Upper lobe of left lung (tissue), 4 donors: ENCODE results near the gene DYNC2LI1.

ENCODE experiments used
- POLR2AphosphoS5 ChIP-seq, 2 donors: sonication (generic); formaldehyde crosslinking; IDR thresholded peaks; one replicate each; pipeline ENCODE4 v1.5.1; 2017; ENCODE audit warnings: antibody characterized with exemption in 2 of 2
- TF ChIP-seq, protein P1 (sequence below), 6 experiments: fragments of 450-650 bp in 4 of 6; fragments of 200-600 bp in 2 of 6; sonication (generic) in 2 of 6; IDR thresholded peaks; one replicate each; pipeline ENCODE4 v1.5.1; 2016 to 2019; ENCODE audit warnings: antibody characterized with exemption in 6 of 6

DNA sequence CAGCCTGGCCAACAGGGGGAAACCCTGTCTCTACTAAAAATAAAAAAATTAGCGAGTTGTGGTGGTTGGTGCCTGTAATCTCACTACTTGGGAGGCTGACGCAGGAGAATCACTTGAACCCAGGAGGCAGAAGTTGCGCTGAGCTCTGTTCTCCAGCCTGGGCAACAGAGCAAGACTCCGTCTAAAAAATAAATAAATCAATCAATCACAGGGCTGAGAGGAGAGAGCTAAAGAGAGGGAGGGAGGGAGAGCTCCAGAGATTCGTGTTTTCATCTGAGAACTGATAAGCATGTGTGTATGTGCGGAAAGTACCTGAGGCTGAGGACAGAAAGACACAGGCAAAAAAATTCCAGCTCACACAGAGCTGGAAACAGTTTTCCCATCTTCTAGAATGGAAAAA, 37.2 kb upstream of the DYNC2LI1 start:
- TF ChIP-seq, protein P1, sequence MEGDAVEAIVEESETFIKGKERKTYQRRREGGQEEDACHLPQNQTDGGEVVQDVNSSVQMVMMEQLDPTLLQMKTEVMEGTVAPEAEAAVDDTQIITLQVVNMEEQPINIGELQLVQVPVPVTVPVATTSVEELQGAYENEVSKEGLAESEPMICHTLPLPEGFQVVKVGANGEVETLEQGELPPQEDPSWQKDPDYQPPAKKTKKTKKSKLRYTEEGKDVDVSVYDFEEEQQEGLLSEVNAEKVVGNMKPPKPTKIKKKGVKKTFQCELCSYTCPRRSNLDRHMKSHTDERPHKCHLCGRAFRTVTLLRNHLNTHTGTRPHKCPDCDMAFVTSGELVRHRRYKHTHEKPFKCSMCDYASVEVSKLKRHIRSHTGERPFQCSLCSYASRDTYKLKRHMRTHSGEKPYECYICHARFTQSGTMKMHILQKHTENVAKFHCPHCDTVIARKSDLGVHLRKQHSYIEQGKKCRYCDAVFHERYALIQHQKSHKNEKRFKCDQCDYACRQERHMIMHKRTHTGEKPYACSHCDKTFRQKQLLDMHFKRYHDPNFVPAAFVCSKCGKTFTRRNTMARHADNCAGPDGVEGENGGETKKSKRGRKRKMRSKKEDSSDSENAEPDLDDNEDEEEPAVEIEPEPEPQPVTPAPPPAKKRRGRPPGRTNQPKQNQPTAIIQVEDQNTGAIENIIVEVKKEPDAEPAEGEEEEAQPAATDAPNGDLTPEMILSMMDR (IDR thresholded peaks at IDR 0.05) = no peak
- TF ChIP-seq POLR2AphosphoS5 (IDR thresholded peaks at IDR 0.05) = no peak
